GM10847 (cell line): ENCODE data around the gene DNPH1.

Source experiments
- POLR2A ChIP-seq: IDR thresholded peaks from 2 replicates; pipeline ENCODE4 v1.6.1; 2011; ENCODE audit not compliant: insufficient read length; ENCODE audit errors: extremely low read depth

The DNPH1 gene

GRCh38 chr6:43186706-43187105, 42.6 kb downstream of the DNPH1 start:
- no peak for TF ChIP-seq POLR2A

- TF ChIP-seq POLR2A = no peak
Observed at GRCh38 chr6:43186019-43186418, 43.3 kb downstream of the DNPH1 start.

GRCh38 chr6:43185391-43185985, 43.8 kb downstream of the DNPH1 start:
- TF ChIP-seq POLR2A = no peak

- TF ChIP-seq POLR2A = no peak
Observed at GRCh38 chr6:43184268-43184985, 44.9 kb downstream of the DNPH1 start.

GRCh38 chr6:43183441-43183840, 45.8 kb downstream of the DNPH1 start:
- TF ChIP-seq POLR2A = no peak

- TF ChIP-seq POLR2A = peak; percentile 86
Observed at GRCh38 chr6:43181942-43182860, 47.1 kb downstream of the DNPH1 start, which contains the start of gene CUL9. Gene CUL9, plus strand, starts transcription at chr6:43182196. Its CDS starts 2,115 bp downstream, at chr6:43184311.

- TF ChIP-seq POLR2A = no peak
Observed at GRCh38 chr6:43181621-43181941, 47.7 kb downstream of the DNPH1 start.

- no peak for TF ChIP-seq POLR2A
Observed at GRCh38 chr6:43180985-43181384, 48.3 kb downstream of the DNPH1 start.

GRCh38 chr6:43180058-43180457, 49.2 kb downstream of the DNPH1 start:
- TF ChIP-seq POLR2A = no peak

GRCh38 chr6:43178951-43179830, 50.1 kb downstream of the DNPH1 start:
- TF ChIP-seq POLR2A = no peak

- TF ChIP-seq POLR2A = no peak
Observed at GRCh38 chr6:43178150-43178549, 51.1 kb downstream of the DNPH1 start.

- TF ChIP-seq POLR2A = no peak
Observed at GRCh38 chr6:43176423-43176786, 52.9 kb downstream of the DNPH1 start.

- TF ChIP-seq POLR2A = no peak
Observed at GRCh38 chr6:43175676-43176422, 53.4 kb downstream of the DNPH1 start.
